Natural killer cell (primary cell): ENCODE data around the gene SGSM1. TPM values are rescaled to one million over a fixed set of nuclear protein-coding genes. Genes with fewer than 3 reads are reported as not detected.

ENCODE experiments used
- ATAC-seq, 3 donors: fragments of 150-1000 bp in 2 of 3; fragments of 200-7000 bp in 1 of 3; cut with Tn5 transposase; 1 replicate in 1 of 3; 2 replicates in 2 of 3; pipeline ENCODE4 v1.10.0; 2021; ENCODE audit warnings: mild to moderate bottlenecking in 2 of 3, moderate library complexity in 2 of 3
- DNase-seq, 2 donors: peaks; one replicate each; pipeline versions ENCODE4 v3.0.0 to v3.0.0-alpha.2; 2013 to 2021; ENCODE audit warnings: mixed read lengths in 1 of 2
- H3K27ac ChIP-seq: one replicate; pipeline ENCODE4 v1.5.1; 2013; ENCODE audit warnings: mild to moderate bottlenecking, low read length
- H3K27me3 ChIP-seq: one replicate; pipeline ENCODE4 v1.6.1; 2013; ENCODE audit warnings: low read length; ENCODE audit not compliant: control insufficient read depth, insufficient read depth
- H3K36me3 ChIP-seq: one replicate; pipeline ENCODE4 v1.6.1; 2013; ENCODE audit warnings: low read length; ENCODE audit not compliant: control insufficient read depth, insufficient read depth
- H3K4me1 ChIP-seq: one replicate; pipeline ENCODE4 v1.6.1; 2013; ENCODE audit warnings: low read length; ENCODE audit not compliant: control insufficient read depth, insufficient read depth
- H3K4me3 ChIP-seq: one replicate; pipeline ENCODE4 v1.5.1; 2013; ENCODE audit warnings: low read length
- H3K9me3 ChIP-seq: one replicate; pipeline ENCODE4 v1.6.1; 2013; ENCODE audit warnings: low read length; ENCODE audit not compliant: control insufficient read depth, insufficient read depth
- H3K27ac Mint-ChIP-seq, 2 donors: one replicate each; pipeline ENCODE4 v1.8.0; 2022; ENCODE audit warnings: mild to moderate bottlenecking in 2 of 2, mixed read lengths in 2 of 2, moderate library complexity in 1 of 2
- H3K27me3 Mint-ChIP-seq, 2 donors: one replicate each; pipeline ENCODE4 v1.8.0; 2022; ENCODE audit warnings: low read depth in 2 of 2, mixed read lengths in 2 of 2
- H3K36me3 Mint-ChIP-seq: one replicate; pipeline ENCODE4 v1.8.0; 2022; ENCODE audit warnings: mixed read lengths
- H3K4me1 Mint-ChIP-seq, 2 donors: one replicate each; pipeline ENCODE4 v1.8.0; 2022; ENCODE audit warnings: mixed read lengths in 2 of 2
- H3K4me3 Mint-ChIP-seq: one replicate; pipeline ENCODE4 v1.8.0; 2022; ENCODE audit warnings: mild to moderate bottlenecking, moderate library complexity, mixed read lengths
- H3K9me3 Mint-ChIP-seq, 2 donors: one replicate each; pipeline ENCODE4 v1.8.0; 2022; ENCODE audit warnings: mixed read lengths in 2 of 2
- CTCF ChIP-seq: fragments of 200-600 bp; IDR thresholded peaks from one replicate; pipeline ENCODE4 v1.8.0; 2022; ENCODE audit warnings: antibody characterized with exemption
- WGBS: methylation state at CpG from one replicate; pipeline ENCODE4 v1.1.7; 2013; ENCODE audit warnings: missing lambda C conversion rate; ENCODE audit not compliant: insufficient coverage; 5-methylcytosine and 5-hydroxymethylcytosine counted together
- intact Hi-C: fragments of 100-400 bp; cut with micrococcal nuclease; formaldehyde crosslinking; loops from one replicate; pipeline ENCODE4 v1.14.2; 2022
- total RNA-seq, 4 donors: library from RNA; stranded (reverse); fragments of 120-200 nt in 1 of 4; gene quantifications; one replicate each; pipeline versions ENCODE4 v1.2.3 to v1.2.4, GENCODE V29; 2013 to 2022

SGSM1 gene
- total RNA-seq, 3 donors from 2014 or later (not counting 1 experiment from before 2014, with no cell fraction given): 13.9 to 15.4 (median 13.9) TPM

- no peak for TF ChIP-seq CTCF
- H3K36me3 ChIP-seq: no peaks in the 10 kb centered on the region
- Mint-ChIP-seq H3K9me3 (no peaks in the 10 kb centered on the region), H3K36me3 (no peaks in the 10 kb centered on the region), H3K4me1 (peaks cover 12 to 30% of the 10 kb centered on the region in 2 donors), H3K27me3 (peaks cover 45 to 53% of the 10 kb centered on the region in 2 donors), H3K4me3 (peak overlapping the region; percentile 72), H3K27ac (no peak overlapping the region)
- no peak overlapping the region for H3K27ac ChIP-seq
- H3K4me1 ChIP-seq: peaks cover 29% of the 10 kb centered on the region
- intact Hi-C loops: no loop called here
- DNase-seq: no peak
- no peak overlapping the region for H3K4me3 ChIP-seq
- H3K27me3 ChIP-seq: peaks cover 16% of the 10 kb centered on the region
- ATAC-seq: no peak
- WGBS: 64% methylated on average over 4 of the region's 4 CpGs
- H3K9me3 ChIP-seq: no peaks in the 10 kb centered on the region
Observed at GRCh38 chr22:24954114-24954463, 148.1 kb downstream of the SGSM1 start.

GRCh38 chr22:24954856-24955255 lies 148.8 kb downstream of the SGSM1 start:
- H3K36me3 ChIP-seq: no peaks in the 10 kb centered on the region
- Mint-ChIP-seq H3K27me3 (peaks cover 41 to 45% of the 10 kb centered on the region in 2 donors), H3K36me3 (no peaks in the 10 kb centered on the region), H3K4me1 (peaks cover 12 to 30% of the 10 kb centered on the region in 2 donors), H3K4me3 (no peak overlapping the region), H3K9me3 (no peaks in the 10 kb centered on the region), H3K27ac (no peak overlapping the region)
- H3K9me3 ChIP-seq: no peaks in the 10 kb centered on the region
- H3K4me3 ChIP-seq: no peak overlapping the region
- WGBS: 98% methylated on average over 8 of the region's 8 CpGs
- no peak for DNase-seq
- peaks cover 29% of the 10 kb centered on the region for H3K4me1 ChIP-seq
- H3K27ac ChIP-seq: no peak overlapping the region
- peaks cover 16% of the 10 kb centered on the region for H3K27me3 ChIP-seq
- TF ChIP-seq CTCF: no peak
- no peak for ATAC-seq
- intact Hi-C loops: no loop called here

- DNase-seq (no peak), ATAC-seq (no peak)
- peaks cover 24 to 30% of the 10 kb centered on the region in 2 donors for H3K27me3 Mint-ChIP-seq
- Histone ChIP-seq H3K9me3 (no peaks in the 10 kb centered on the region), H3K27me3 (peaks cover 8% of the 10 kb centered on the region), H3K4me1 (peaks cover 9% of the 10 kb centered on the region), H3K36me3 (no peaks in the 10 kb centered on the region), H3K27ac (no peak overlapping the region), H3K4me3 (no peak overlapping the region)
- no peak overlapping the region for H3K27ac Mint-ChIP-seq
- 79% methylated on average over 2 of the region's 2 CpGs for WGBS
- TF ChIP-seq CTCF: no peak
- H3K36me3 Mint-ChIP-seq: no peaks in the 10 kb centered on the region
- no peak overlapping the region for H3K4me3 Mint-ChIP-seq
- H3K9me3 Mint-ChIP-seq: no peaks in the 10 kb centered on the region
- intact Hi-C loops: no loop called here
- peaks cover 12 to 23% of the 10 kb centered on the region in 2 donors for H3K4me1 Mint-ChIP-seq
Observed at GRCh38 chr22:24957043-24957442, 151.0 kb downstream of the SGSM1 start.

- Histone ChIP-seq H3K4me1 (peaks cover 8% of the 10 kb centered on the region), H3K27ac (no peak overlapping the region), H3K27me3 (no peaks in the 10 kb centered on the region), H3K4me3 (no peak overlapping the region), H3K36me3 (no peaks in the 10 kb centered on the region), H3K9me3 (no peaks in the 10 kb centered on the region)
- no peak for DNase-seq
- Mint-ChIP-seq H3K27ac (no peak overlapping the region), H3K4me1 (peaks cover 7 to 13% of the 10 kb centered on the region in 2 donors), H3K9me3 (no peaks in the 10 kb centered on the region), H3K4me3 (no peak overlapping the region), H3K27me3 (peaks cover 0 to 3% of the 10 kb centered on the region in 2 donors), H3K36me3 (no peaks in the 10 kb centered on the region)
- peak in 1 of 3 donors; percentile 18 for ATAC-seq
- no peak for TF ChIP-seq CTCF
- WGBS: 80% methylated on average over 11 of the region's 11 CpGs
- intact Hi-C loops: no loop called here
Observed at GRCh38 chr22:24961217-24961844, 155.3 kb downstream of the SGSM1 start.
